SJSA1 (cell line): Measurements from ENCODE around the gene LBP. TPM values are rescaled to one million over a fixed set of nuclear protein-coding genes. Genes with fewer than 3 reads are reported as not detected.
"Not testable (repeated sequence)": the region's sequence is repeated elsewhere in the genome, so short reads cannot be mapped to it uniquely, and the experiment has no call there.

ENCODE experiments used
- DNase-seq, 2 experiments: peaks; one replicate each; pipeline ENCODE4 v3.0.0-alpha.2; 2015 to 2020; ENCODE audit warnings: low spot score in 2 of 2, low read depth in 1 of 2
- H3K27ac ChIP-seq: fragments of 250-450 bp; sonication (Bioruptor Pico); 2 replicates; pipeline ENCODE4 v1.5.1; 2020; ENCODE audit warnings: mild to moderate bottlenecking, moderate library complexity
- H3K27me3 ChIP-seq: fragments of 250-450 bp; sonication (Bioruptor Pico); replicated peaks from 2 replicates; pipeline ENCODE4 v1.5.1; 2020; ENCODE audit warnings: mild to moderate bottlenecking, moderate library complexity
- H3K36me3 ChIP-seq: fragments of 250-450 bp; sonication (Bioruptor Pico); 2 replicates; pipeline ENCODE4 v1.5.1; 2020; ENCODE audit warnings: mild to moderate bottlenecking
- H3K4me1 ChIP-seq: fragments of 250-450 bp; sonication (Bioruptor Pico); replicated peaks from 2 replicates; pipeline ENCODE4 v1.6.1; 2021; ENCODE audit warnings: mild to moderate bottlenecking
- H3K4me3 ChIP-seq: fragments of 250-450 bp; sonication (Bioruptor Pico); 2 replicates; pipeline ENCODE4 v1.5.1; 2020; ENCODE audit warnings: mild to moderate bottlenecking
- H3K9me3 ChIP-seq: fragments of 250-450 bp; sonication (Bioruptor Pico); replicated peaks from 2 replicates; pipeline ENCODE4 v1.5.1; 2020; ENCODE audit warnings: mild to moderate bottlenecking
- total RNA-seq: library from RNA; depleted of rRNA; stranded (reverse); fragments of >200 nt; shearing (Covaris generic); gene quantifications from 2 replicates; pipeline ENCODE4 v1.2.3, GENCODE V29; 2014

Gene LBP
- total RNA-seq, 1 experiment from 2014 or later = not detected

- Histone ChIP-seq H3K27me3 (peaks cover 10% of the 10 kb centered on the region), H3K4me1 (no peaks in the 10 kb centered on the region), H3K4me3 (no peak overlapping the region), H3K9me3 (no peaks in the 10 kb centered on the region), H3K27ac (no peak overlapping the region), H3K36me3 (no peaks in the 10 kb centered on the region)
- no peak for DNase-seq
Observed at GRCh38 chr20:38373231-38373867, 27.1 kb downstream of the LBP start.

GRCh38 chr20:38373898-38374297, 27.6 kb downstream of the LBP start:
- no peak for DNase-seq
- H3K27me3 ChIP-seq = peaks cover 10% of the 10 kb centered on the region
- H3K36me3 ChIP-seq = no peaks in the 10 kb centered on the region
- no peak overlapping the region for H3K27ac ChIP-seq
- no peaks in the 10 kb centered on the region for H3K9me3 ChIP-seq
- no peaks in the 10 kb centered on the region for H3K4me1 ChIP-seq
- H3K4me3 ChIP-seq = no peak overlapping the region

GRCh38 chr20:38377039-38377685, 30.9 kb downstream of the LBP start:
- Histone ChIP-seq H3K4me3 (no peak overlapping the region), H3K4me1 (no peaks in the 10 kb centered on the region), H3K27me3 (peaks cover 6% of the 10 kb centered on the region), H3K27ac (no peak overlapping the region), H3K9me3 (no peaks in the 10 kb centered on the region), H3K36me3 (no peaks in the 10 kb centered on the region)
- DNase-seq = no peak

GRCh38 chr20:38377838-38378237, 31.6 kb downstream of the LBP start:
- not testable (repeated sequence) for H3K4me3 ChIP-seq, H3K27me3 ChIP-seq, H3K27ac ChIP-seq, H3K4me1 ChIP-seq, H3K9me3 ChIP-seq, H3K36me3 ChIP-seq, DNase-seq

GRCh38 chr20:38383147-38383546, 36.9 kb downstream of the LBP start:
- Histone ChIP-seq H3K36me3 (no peaks in the 10 kb centered on the region), H3K4me1 (no peaks in the 10 kb centered on the region)
- DNase-seq = no peak

GRCh38 chr20:38386004-38386403, 39.7 kb downstream of the LBP start:
- Histone ChIP-seq H3K9me3 (no peaks in the 10 kb centered on the region), H3K36me3 (no peaks in the 10 kb centered on the region), H3K27ac (no peak overlapping the region), H3K4me3 (no peak overlapping the region), H3K27me3 (no peaks in the 10 kb centered on the region; the same call in 1 of the 2 replicates), H3K4me1 (no peaks in the 10 kb centered on the region)
- no peak for DNase-seq

More at GRCh38 chr20:38383147-38383546, 36.9 kb downstream of the LBP start:
- Histone ChIP-seq H3K27me3 (no peaks in the 10 kb centered on the region; the same call in 1 of the 2 replicates), H3K4me3 (no peak overlapping the region), H3K9me3 (no peaks in the 10 kb centered on the region), H3K27ac (no peak overlapping the region)

GRCh38 chr20:38386851-38387250, 40.6 kb downstream of the LBP start:
- no peak overlapping the region for H3K4me3 ChIP-seq
- DNase-seq = no peak
- no peaks in the 10 kb centered on the region; the same call in 1 of the 2 replicates for H3K27me3 ChIP-seq
- H3K36me3 ChIP-seq = no peaks in the 10 kb centered on the region
- H3K9me3 ChIP-seq = no peaks in the 10 kb centered on the region
- no peak overlapping the region for H3K27ac ChIP-seq
- no peaks in the 10 kb centered on the region for H3K4me1 ChIP-seq

- no peaks in the 10 kb centered on the region for H3K36me3 ChIP-seq
- no peak overlapping the region for H3K27ac ChIP-seq
- no peaks in the 10 kb centered on the region for H3K9me3 ChIP-seq
- H3K4me3 ChIP-seq = no peak overlapping the region
- no peaks in the 10 kb centered on the region; the same call in 1 of the 2 replicates for H3K27me3 ChIP-seq
- no peak for DNase-seq
- H3K4me1 ChIP-seq = no peaks in the 10 kb centered on the region
Observed at GRCh38 chr20:38387953-38388352, 41.7 kb downstream of the LBP start.

- Histone ChIP-seq H3K4me3 (no peak overlapping the region), H3K27ac (no peak overlapping the region), H3K9me3 (no peaks in the 10 kb centered on the region), H3K36me3 (no peaks in the 10 kb centered on the region), H3K4me1 (peaks cover 20% of the 10 kb centered on the region), H3K27me3 (no peaks in the 10 kb centered on the region)
- no peak for DNase-seq
Observed at GRCh38 chr20:38392356-38392755, 46.1 kb downstream of the LBP start.

GRCh38 chr20:38393259-38393658, 47.0 kb downstream of the LBP start:
- H3K9me3 ChIP-seq = no peaks in the 10 kb centered on the region
- no peaks in the 10 kb centered on the region for H3K27me3 ChIP-seq
- peaks cover 20% of the 10 kb centered on the region for H3K4me1 ChIP-seq
- no peak for DNase-seq
- no peak overlapping the region for H3K4me3 ChIP-seq
- no peaks in the 10 kb centered on the region for H3K36me3 ChIP-seq
- H3K27ac ChIP-seq = no peak overlapping the region

GRCh38 chr20:38395165-38395564, 48.9 kb downstream of the LBP start:
- Histone ChIP-seq H3K27ac (peak overlapping the region; percentile 39), H3K4me3 (no peak overlapping the region), H3K9me3 (no peaks in the 10 kb centered on the region), H3K4me1 (peaks cover 20% of the 10 kb centered on the region), H3K27me3 (no peaks in the 10 kb centered on the region), H3K36me3 (no peaks in the 10 kb centered on the region)
- DNase-seq = peak; percentile 62 to 77

- not testable (repeated sequence) for H3K27ac ChIP-seq, H3K4me3 ChIP-seq, H3K9me3 ChIP-seq, H3K36me3 ChIP-seq, H3K27me3 ChIP-seq, DNase-seq
- peaks cover 20% of the 10 kb centered on the region for H3K4me1 ChIP-seq
Observed at GRCh38 chr20:38395751-38396395, 49.6 kb downstream of the LBP start.

- Histone ChIP-seq H3K27me3 (no peaks in the 10 kb centered on the region), H3K9me3 (no peaks in the 10 kb centered on the region), H3K4me3 (no peak overlapping the region), H3K27ac (no peak overlapping the region), H3K36me3 (no peaks in the 10 kb centered on the region), H3K4me1 (no peaks in the 10 kb centered on the region)
- DNase-seq = no peak
Observed at GRCh38 chr20:38402089-38402488, 55.8 kb downstream of the LBP start.

- Histone ChIP-seq H3K9me3 (no peaks in the 10 kb centered on the region), H3K36me3 (no peaks in the 10 kb centered on the region), H3K27me3 (no peaks in the 10 kb centered on the region), H3K27ac (no peak overlapping the region), H3K4me3 (no peak overlapping the region), H3K4me1 (no peaks in the 10 kb centered on the region)
- no peak for DNase-seq
Observed at GRCh38 chr20:38402816-38403215, 56.5 kb downstream of the LBP start.
